GM12892 (cell line): Measurements from ENCODE around the gene TMEM94.

ENCODE experiments used
- POLR2A ChIP-seq: IDR thresholded peaks from 2 replicates; pipeline ENCODE4 v1.6.1; 2011; ENCODE audit warnings: low read depth, low read length, control low read depth
- POLR2AphosphoS5 ChIP-seq: IDR thresholded peaks from 2 replicates; pipeline ENCODE4 v1.6.1; 2011; ENCODE audit warnings: low read depth, low read length, control low read depth
- TAF1 ChIP-seq: IDR thresholded peaks from 2 replicates; pipeline ENCODE4 v1.6.1; 2011; ENCODE audit warnings: low read depth, mild to moderate bottlenecking, control low read depth, low read length, borderline replicate concordance

DNA sequence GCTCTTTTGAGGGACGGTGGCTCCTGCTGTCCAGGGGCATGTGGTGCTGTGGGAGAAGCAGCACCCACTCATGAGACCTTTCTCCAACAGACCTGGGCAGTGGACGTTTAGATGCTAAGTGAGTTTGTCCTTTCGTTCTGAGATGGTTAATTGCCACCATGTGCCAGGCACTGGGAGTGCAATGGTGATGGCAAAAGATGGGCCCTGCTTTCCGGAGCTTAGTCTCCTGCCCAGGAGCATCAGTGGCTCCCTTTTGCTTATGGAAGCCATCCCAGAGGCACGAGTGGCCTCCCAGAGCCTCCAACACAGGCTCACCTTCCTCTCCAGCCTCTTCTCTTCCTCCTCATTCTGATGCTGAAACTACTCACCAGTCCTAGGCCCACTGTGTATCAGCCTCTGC, 30.5 kb downstream of the TMEM94 start:
- no peak for TF ChIP-seq POLR2A
- no peak for TF ChIP-seq POLR2AphosphoS5
- no peak for TF ChIP-seq TAF1
